ENCODE data around the gene MUSTN1.

DNA sequence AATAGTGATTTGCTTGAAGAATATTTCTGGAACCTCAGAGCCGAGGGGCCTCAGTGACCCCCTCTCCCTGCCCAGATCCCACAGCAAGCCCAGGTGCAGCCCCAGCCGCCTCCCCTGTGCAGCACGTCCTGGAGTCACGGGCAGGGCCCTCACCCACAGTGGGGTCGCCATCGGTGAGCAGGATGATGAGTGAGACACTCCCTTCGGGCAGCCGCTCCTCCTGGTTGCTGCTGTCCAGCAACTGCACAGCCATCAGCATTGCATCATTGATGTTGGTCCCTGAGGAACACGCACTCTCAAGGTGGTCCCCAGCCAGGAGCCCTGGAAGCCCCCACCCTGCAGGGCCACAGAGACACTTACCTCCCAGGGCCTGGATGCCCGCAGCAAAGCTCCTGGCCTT, 10.8 kb downstream of the MUSTN1 start:
- TF ChIP-seq ZFX (IDR thresholded peaks at IDR 0.05) = no peak
- TF ChIP-seq, protein P1, sequence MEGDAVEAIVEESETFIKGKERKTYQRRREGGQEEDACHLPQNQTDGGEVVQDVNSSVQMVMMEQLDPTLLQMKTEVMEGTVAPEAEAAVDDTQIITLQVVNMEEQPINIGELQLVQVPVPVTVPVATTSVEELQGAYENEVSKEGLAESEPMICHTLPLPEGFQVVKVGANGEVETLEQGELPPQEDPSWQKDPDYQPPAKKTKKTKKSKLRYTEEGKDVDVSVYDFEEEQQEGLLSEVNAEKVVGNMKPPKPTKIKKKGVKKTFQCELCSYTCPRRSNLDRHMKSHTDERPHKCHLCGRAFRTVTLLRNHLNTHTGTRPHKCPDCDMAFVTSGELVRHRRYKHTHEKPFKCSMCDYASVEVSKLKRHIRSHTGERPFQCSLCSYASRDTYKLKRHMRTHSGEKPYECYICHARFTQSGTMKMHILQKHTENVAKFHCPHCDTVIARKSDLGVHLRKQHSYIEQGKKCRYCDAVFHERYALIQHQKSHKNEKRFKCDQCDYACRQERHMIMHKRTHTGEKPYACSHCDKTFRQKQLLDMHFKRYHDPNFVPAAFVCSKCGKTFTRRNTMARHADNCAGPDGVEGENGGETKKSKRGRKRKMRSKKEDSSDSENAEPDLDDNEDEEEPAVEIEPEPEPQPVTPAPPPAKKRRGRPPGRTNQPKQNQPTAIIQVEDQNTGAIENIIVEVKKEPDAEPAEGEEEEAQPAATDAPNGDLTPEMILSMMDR (conservative IDR thresholded peaks at IDR 0.05) = no peak
